ENCODE measurements around the gene CNGA1. TPM values are rescaled to one million over a fixed set of nuclear protein-coding genes. Genes with fewer than 3 reads are reported as not detected.

The CNGA1 gene
- total and polyA plus RNA-seq, 12 donors, result 0.06 to 1.8 (median 0.37) TPM; not detected in 3

DNA sequence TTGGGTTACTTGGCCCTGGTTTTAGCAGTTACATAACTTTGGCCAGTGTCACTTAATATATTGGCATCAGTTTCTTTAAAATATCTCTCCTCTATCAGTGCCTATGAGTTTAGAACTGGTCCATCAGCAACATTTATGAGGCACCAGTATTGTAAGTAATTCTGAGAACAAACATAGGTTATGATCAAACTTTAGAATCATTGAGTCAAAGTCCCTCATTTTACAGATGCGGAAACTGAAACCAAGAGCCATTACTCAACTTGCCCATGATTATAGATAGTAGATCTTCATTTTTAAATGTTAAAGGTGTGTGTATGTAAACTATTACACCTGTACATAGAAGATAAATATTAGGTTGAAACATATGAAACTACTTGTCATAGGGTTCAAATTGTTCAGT is 4.6 kb upstream of the CNGA1 start:
- Histone ChIP-seq H3K9me3 (no peaks in the 10 kb centered on the region), H3K27me3 (peaks cover 0 to 43% (median 11%) of the 10 kb centered on the region in 7 donors), H3K4me3 (no peak overlapping the region), H3K27ac (no peak overlapping the region), H3K36me3 (no peaks in the 10 kb centered on the region), H3K4me1 (peaks cover 0 to 15% (median 8%) of the 10 kb centered on the region in 9 donors)
- WGBS, 2 donors, result 2 to 95% methylated on average over 1 of the region's 1 CpG
- TF ChIP-seq, protein P1, sequence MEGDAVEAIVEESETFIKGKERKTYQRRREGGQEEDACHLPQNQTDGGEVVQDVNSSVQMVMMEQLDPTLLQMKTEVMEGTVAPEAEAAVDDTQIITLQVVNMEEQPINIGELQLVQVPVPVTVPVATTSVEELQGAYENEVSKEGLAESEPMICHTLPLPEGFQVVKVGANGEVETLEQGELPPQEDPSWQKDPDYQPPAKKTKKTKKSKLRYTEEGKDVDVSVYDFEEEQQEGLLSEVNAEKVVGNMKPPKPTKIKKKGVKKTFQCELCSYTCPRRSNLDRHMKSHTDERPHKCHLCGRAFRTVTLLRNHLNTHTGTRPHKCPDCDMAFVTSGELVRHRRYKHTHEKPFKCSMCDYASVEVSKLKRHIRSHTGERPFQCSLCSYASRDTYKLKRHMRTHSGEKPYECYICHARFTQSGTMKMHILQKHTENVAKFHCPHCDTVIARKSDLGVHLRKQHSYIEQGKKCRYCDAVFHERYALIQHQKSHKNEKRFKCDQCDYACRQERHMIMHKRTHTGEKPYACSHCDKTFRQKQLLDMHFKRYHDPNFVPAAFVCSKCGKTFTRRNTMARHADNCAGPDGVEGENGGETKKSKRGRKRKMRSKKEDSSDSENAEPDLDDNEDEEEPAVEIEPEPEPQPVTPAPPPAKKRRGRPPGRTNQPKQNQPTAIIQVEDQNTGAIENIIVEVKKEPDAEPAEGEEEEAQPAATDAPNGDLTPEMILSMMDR (IDR thresholded peaks at IDR 0.05), result no peak
- DNase-seq (no peak), ATAC-seq (no peak)
- intact Hi-C loops (cut with DNase I), result no loop called here

DNA sequence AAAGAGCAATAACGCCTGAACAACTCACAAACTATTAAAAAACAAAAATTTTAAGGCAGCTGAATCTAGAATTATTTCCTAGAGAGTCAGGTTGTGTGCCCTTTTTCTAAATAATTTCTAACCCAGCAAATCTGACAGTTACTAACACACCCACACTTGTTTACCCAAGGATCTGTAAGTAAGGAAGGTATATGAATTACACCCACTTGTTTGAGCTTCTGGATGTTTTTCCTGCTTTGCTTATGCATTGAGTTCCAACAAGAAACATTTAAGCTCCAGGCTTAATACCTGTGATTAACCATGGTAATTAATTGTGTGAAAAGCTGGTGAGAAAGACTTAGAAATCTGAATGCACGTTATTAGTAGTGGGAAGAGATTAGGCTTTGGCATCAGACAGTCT is 1.6 kb upstream of the CNGA1 start:
- 74 to 81% methylated on average over 2 of the region's 2 CpGs for WGBS, 2 donors
- DNase-seq (no peak), ATAC-seq (no peak)
- TF ChIP-seq, protein P1 (IDR thresholded peaks at IDR 0.05), result no peak
- Histone ChIP-seq H3K27me3 (peaks cover 0 to 52% (median 26%) of the 10 kb centered on the region in 7 donors), H3K36me3 (no peaks in the 10 kb centered on the region), H3K4me1 (peaks cover 0 to 20% (median 10%) of the 10 kb centered on the region in 9 donors), H3K27ac (no peak overlapping the region), H3K9me3 (no peaks in the 10 kb centered on the region), H3K4me3 (no peak overlapping the region)
- intact Hi-C loops (cut with DNase I), result loop anchor here in 5 of 10 donors (5.0 kb wide), 2 partner anchors 64 to 69 kb away; no protein-coding TSS in a partner anchor

DNA sequence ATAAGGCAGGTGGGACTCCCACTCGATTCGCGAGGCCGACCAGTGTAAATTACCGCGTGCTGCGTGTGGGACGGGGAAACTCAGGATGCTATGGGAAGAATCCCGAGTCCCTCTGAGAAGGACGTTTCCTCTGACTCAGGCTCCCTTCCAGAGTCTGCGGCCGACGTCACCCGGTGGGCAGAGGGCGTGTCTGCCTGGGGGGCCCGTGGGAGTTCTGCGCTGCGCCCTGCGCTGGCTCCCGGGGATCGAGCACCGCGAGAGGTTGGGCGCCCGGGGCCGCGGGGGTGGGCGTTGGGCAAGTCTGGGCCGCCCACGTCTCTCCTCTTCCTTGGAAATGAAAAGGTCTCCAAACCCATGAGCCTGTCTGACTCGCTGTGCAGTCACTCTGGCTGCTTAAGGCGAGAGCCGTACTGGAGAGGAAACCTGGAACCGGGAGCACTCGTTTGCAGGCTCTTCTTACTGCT is 659 bp upstream of the CNGA1 start:
- Histone ChIP-seq H3K27me3 (peaks cover 0 to 42% (median 26%) of the 10 kb centered on the region in 7 donors), H3K4me1 (peaks cover 0 to 20% (median 10%) of the 10 kb centered on the region in 9 donors), H3K27ac (peak overlapping the region in 1 of 10 donors; percentile 42), H3K36me3 (no peaks in the 10 kb centered on the region), H3K4me3 (peak overlapping the region; percentile 53 to 69 (median 62)), H3K9me3 (no peaks in the 10 kb centered on the region)
- intact Hi-C loops (cut with DNase I), result loop anchor here in 5 of 10 donors (5.0 kb wide), 2 partner anchors 65 to 70 kb away; no protein-coding TSS in a partner anchor
- WGBS, 2 donors, result 1% methylated on average over 35 of the region's 35 CpGs
- DNase-seq, result peak in 1 of 2 donors; percentile 22
- peak; percentile 43 to 70 (median 58) for ATAC-seq
- TF ChIP-seq, protein P1 (IDR thresholded peaks at IDR 0.05), result no peak

DNA sequence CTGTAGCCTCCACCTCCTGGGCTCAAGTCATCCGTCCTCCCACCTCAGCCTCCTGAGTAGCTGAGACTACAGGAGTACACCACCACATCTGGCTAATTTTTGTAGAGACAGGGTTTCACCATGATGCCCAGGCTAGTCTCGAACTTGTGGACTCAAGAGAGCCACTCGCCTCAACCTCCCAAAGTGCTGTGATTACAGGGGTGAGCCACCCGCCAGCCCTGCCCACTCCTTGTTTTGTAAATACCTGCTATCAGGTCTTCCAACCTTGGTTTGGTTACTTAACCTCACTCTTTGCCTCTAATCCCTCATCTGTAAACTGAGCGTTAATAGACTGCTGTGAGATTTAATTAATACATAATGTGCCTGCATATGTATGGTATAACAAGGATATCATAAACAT is 803 bp downstream of the CNGA1 start:
- TF ChIP-seq, protein P1 (IDR thresholded peaks at IDR 0.05), result no peak
- intact Hi-C loops (cut with DNase I), result loop anchor here in 5 of 10 donors (5.0 kb wide), 2 partner anchors 67 to 72 kb away; no protein-coding TSS in a partner anchor
- 88 to 91% methylated on average over 5 of the region's 5 CpGs for WGBS, 2 donors
- ATAC-seq (no peak), DNase-seq (no peak)
- peaks cover 0 to 20% (median 10%) of the 10 kb centered on the region in 9 donors for H3K4me1 ChIP-seq
- no peaks in the 10 kb centered on the region for H3K9me3 ChIP-seq
- no peak overlapping the region for H3K27ac ChIP-seq
- peaks cover 0 to 42% (median 26%) of the 10 kb centered on the region in 7 donors for H3K27me3 ChIP-seq
- peak overlapping the region in 5 of 10 donors; percentile 53 to 69 (median 59) for H3K4me3 ChIP-seq
- H3K36me3 ChIP-seq, result no peaks in the 10 kb centered on the region

All from heart right ventricle (tissue), 16 donors.